Activated T-cell treated with anti-CD3 and anti-CD28 coated beads, Interleukin-2, amount 50 U/mL, for 1 hour (primary cell): ENCODE measurements around the gene RNF220.
"Not testable (repeated sequence)": the region's sequence is repeated elsewhere in the genome, so short reads cannot be mapped to it uniquely, and the experiment has no call there.

Experiments
- DNase-seq: peaks from one replicate; pipeline ENCODE4 v3.0.0-alpha.2; 2020

RNF220 gene

DNA sequence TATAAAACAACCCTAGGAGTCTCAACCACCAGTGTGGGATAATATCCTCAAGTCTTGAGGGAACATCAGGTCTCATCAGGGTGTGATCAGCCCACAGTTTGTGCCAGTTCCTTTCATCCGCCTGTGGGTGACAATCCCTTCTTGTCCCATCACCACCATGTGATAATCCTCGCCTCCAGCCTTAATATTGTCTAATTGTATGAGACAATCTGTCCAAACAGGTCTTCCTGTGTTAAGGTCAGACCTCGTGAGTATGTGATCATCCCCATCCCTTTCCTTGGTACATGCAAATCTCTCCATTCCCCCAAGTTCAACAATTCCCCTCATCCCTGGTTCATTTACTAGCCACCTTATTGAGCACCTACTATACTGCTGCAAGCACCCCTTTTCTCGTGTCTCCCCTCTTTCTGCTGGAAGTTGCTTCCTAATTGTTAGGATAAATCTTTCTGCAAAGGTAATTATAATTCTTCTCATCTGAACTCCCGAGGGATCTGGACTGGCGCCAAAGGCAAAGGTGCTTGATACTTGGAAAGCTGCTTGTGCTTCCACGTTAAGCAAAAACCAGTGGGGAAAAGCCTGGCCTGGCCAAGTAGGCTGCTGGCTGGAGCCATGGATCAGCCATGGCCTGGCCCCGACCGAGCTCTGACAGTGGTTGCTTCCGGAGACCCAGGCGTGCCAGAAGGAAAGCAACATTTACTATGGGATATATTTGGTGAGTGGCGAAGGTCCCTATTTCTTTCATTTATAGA is 92.5 kb downstream of the RNF220 start:
- no peak for DNase-seq

DNA sequence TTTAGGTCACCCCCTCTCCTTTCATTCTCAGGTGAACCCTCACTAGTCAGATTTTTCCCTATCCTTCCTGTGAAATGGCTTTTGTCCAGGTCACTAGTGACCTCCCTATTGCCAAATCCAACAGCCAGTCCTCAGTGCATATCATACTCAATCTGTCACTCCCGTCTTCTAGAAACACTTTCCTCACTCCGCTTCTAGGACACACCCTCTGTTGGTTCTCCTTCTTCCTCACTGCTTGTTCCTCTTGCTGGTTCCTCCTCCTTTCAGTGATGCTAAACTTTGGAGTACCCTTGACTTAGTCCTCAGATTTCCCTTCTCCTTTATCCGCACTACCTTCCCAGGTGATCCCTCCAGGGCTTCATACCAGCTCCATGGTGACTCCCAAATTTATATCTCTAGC is 94.3 kb downstream of the RNF220 start:
- no peak for DNase-seq

DNA sequence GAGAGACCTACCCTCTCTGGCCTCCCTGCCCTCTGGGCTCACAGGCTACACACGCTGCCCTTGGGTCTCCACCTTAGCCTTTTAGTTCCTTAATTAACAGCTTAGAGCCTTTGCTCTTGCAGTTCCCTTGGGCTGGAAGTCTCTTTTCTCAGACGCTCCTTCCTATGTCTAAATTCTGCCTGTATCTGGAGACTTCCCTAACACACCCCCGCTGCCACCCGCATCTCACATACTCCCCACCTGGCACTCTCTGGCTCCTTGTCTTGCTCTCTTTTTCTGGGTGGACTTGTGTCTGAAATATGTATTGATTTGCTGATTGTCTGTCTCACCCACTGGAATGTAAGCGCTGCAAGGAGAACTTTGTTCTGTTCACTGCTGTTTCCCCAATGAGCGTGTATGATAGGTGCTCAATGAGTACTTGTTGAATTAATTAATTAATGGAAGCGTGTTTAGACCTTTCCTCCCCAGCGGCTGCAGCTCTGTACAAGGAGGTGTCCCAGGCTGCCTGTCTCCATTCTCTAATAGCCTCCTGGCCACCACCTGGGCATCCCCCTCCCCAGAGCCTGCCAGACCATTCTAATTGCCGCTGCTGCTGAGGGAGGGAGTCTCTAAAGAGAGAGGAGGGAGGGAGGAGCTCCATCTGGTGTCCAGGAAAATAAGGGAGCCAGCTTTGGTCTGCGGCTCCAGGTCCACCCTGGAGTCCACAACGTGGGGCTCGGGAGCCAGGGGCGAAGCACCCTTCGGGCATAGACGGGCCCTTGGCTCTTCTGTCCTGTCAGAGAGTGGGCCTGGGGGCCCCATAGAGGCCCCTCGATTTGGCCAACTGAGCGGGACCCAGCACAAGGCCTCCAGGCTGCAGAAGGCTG is 95.4 kb downstream of the RNF220 start:
- no peak for DNase-seq

DNA sequence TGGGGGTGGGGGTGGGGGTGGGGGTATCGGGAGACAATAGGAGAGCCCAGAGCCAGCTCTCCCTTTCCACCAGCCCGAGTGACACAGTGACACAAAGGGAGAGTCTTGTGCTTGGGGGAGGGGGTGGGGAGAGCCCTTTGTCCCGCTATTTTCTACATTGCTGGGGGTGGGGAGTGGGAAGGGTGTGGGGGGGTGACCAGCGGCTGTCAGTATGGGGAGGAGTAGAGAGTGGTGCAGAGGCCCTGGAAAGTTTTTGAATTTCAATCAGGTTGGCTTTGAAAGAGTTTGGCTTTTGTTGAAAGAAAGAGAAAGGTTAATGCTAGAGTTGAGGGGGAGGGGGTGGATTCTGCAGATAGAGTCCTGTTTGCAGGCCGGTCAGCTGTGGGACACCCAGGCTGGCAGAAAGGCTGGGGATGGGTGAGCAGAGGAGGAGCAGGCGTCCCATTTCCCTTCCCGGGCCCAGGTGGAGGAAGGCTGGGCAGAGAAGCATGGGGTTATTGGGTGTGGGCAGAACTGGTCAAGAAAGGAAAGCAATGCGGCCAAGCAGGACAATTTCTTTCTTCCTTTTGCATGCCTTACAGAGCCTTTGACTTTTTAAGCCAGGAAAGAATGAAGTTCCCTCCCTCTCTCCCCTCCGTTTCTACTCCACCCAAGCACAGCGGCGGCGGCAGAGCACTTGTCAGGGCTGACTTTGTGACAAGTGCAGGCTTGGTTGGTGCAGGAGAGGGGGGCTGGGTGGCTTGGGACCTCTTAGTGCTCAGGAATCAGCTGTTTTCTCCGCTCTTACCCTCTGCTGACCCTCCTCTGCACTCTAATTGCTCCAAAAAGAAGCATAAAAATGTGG is 96.2 kb downstream of the RNF220 start:
- no peak for DNase-seq

DNA sequence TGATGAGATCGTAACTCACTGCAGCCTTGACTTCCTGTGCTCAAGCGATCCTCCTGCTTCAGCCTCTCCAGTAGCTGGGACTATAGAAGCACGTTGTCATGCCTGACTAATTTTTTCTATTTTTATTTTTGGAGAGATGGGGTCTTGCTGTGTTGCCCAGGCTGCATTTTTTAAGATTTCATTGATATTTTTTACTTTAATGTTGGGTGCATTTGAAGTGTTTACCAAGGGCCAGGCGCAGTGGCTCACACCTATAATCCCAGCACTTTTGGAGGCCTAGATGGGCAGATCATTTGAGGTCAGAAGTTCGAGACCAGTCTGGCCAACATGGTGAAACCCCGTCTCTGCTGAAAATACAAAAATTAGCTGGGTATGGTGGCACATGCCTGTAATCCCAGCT is 97.8 kb downstream of the RNF220 start:
- DNase-seq, result not testable (repeated sequence)

DNA sequence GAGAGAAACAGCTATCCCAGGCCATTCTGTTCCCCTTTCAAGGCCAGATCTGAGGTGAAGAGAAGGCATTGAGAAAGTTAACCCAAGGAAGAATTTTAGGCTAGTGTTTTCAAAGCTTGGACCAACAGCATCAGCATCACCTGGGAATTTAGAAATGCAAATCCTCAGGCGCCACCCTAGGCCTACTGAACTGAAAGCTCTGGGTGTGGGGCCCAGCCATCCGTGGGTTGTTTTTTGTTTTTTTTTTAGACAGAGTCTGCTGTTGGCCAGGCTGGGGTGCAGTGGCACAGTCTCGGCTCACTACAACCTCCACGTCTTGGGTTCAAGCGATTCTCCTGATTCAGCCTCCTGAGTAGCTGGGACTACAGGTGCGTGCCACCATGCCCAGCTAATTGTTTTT is 98.6 kb downstream of the RNF220 start:
- DNase-seq, result no peak

DNA sequence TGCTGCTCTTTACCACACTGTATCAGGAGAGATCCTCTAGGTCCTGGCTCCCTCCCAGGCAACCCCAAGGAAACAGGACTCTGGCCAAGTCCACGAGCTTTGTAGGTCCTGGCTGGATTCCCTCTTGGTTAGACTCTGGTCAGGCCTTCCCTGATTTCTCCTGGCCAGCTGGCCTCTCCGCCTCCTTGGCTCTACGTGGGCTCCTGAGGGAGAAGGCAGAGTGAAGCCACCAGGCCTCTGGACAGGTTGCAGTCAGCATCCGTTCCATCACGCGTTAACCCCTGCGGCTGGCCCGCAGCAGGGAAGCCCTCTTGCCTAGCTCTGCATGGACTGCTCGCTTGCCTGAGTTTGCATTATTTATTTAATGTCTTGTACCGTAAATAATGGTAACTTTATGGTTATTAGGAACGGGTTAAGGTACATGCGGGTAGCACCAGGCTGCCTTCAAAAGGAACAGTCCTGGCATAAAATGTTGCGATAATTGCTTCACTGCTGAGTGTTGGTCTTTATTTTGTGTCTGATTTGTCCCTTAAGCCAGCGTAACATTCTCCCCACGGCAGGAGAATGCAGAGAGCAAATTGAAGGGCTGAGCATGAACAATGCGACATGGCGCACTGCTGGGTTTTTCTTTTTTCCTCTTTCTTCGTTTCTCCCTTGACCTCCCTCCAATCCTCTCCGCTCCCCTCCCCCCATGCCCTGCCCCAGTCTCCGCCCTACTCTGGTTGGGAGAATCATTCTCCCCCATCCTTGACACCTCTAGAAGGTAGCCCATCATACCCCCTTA is 100.3 kb downstream of the RNF220 start:
- no peak for DNase-seq

DNA sequence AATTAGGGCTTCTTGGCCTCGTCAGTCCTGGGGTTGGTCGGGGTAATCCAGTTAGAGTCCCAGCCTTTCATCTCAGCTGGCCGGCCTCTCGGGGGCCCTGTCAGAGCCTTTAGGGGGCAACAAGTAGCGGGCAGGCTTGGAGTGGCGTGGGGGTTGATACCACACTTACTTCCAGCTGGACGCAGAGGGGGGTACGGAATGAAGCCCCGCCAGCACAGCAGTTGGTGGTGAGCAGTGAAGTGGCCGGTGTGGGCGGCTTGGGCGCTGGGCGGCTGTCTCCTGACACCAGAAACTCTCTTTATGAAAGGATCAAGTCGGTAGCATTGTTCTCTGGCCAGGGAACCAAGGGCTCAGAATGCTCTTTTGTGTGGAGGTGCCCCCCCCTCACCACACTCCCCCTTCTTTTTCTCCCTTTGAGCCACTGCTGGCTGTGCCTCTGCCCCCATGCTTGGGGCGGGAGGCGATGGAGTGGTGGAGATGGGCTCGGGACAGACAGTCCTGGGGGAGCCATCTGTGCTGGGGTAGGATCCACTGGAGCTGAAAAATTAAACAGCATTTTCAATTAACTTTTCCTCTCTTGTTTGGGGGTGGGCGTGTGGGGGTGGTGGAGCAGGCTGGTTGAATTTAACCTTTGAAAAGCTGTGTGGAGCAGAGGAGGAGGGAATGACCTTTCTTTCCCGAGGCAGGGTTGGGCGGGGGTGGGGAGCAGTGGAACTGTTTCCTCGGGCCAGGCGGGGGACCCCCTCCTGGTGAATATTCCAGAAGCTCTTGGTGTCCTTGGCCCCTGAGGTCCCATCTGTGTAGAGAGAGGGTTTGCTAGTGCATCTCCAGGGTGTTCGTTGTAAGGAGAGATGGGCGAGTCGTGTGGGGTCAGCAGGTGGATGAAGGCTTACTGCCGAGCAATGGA is 102.7 kb downstream of the RNF220 start:
- no peak for DNase-seq

DNA sequence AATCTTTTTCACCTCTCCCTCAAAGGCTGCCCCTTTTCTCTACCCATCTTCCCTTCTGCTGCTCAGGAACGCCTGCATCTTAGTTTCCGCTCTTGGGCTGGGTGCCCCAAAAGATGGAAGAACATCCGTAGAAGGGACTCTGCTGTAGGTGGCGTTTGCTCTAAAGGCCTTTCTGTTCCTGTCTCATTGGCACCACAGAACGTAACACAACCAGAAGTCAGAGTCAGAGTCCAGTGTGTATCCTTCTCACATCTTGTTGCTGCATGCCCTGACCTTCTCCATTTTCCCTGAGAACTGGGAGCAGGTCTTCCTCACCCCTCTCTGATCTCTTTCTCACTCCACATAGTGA is 103.3 kb downstream of the RNF220 start:
- no peak for DNase-seq

DNA sequence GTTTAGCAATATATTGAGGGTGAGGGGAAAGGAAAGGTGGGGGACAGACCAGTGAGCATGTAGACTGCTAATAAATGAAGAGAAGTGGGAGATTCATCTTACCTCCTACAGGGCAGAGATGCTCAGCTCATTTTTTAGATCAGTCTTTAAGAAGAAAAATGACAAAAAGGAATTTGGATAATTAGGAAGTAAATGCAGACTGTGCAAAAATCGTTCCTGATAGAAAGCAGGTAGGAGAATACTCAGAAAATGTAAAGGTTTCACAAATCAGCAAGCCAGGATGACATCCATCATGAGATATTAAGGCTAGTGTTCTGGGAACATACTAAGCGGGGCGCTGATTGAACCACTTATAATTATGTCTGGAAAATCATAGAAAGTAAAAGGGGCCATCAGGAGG is 106.3 kb downstream of the RNF220 start:
- DNase-seq, result no peak

DNA sequence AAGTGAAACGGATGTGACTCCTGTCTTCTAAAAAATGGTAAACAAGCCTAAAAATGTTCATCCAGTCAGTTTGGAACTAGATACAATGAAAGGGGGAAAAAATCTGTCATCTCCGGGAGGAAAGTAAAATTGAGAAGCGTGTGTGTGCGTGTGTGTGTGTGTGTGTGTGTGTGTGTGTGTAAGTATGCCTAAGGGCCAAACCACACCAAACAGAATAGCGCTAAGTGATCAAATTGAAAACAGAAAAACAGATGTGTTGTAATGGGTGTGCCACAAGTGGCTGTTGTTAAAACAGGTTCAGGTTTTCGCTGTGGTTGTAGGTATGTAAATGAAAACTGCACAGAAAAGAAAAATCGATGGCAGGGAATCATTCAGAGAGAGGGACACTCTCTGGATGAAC is 106.7 kb downstream of the RNF220 start:
- DNase-seq, result no peak

DNA sequence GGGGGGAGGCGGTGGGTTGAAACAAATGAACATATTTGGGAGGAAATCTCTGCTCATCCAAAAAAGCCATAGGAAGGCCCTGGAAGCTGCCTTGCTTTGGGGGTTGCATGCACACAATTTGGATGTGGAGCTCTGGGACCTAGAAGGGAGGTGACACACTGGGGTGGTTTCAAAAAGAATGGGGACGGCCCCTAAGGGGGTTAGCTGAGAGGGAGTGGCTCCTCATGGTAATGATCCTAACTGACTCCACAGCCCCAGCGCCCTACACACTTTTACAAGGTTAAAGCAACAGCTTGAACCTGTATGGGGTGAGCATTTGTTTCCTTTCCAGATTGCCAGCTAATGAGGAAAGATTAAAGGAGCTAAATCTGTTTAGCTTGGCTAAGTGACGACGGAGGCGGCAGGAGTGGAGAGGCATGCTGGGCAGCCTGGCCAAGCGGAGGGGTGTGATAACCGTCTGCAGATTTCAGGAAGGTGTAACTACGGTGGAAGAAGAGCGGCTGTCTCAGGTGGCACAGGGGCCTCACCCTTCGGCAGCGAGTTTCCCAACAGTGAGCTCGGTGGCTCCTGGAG is 107.3 kb downstream of the RNF220 start:
- no peak for DNase-seq

DNA sequence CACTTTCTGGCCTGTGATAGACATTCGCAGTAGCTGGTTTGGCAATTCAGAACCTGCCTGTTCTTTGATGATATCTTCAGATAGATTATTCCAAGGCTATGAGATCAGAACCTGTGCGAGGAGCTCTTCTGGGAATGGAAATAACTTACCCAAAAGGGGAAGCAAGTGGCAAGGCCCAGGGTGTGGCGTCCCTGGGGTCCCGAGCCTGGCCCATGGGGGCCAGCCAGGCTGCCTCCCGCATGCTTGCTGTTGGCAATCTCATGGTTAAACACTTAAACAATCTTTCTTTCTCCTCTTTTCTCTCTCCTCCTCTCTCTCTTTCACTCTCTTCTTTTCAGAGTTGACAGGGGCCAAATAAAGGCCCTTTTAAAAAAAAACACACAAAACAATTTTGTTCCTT is 108.1 kb downstream of the RNF220 start:
- DNase-seq, result no peak

DNA sequence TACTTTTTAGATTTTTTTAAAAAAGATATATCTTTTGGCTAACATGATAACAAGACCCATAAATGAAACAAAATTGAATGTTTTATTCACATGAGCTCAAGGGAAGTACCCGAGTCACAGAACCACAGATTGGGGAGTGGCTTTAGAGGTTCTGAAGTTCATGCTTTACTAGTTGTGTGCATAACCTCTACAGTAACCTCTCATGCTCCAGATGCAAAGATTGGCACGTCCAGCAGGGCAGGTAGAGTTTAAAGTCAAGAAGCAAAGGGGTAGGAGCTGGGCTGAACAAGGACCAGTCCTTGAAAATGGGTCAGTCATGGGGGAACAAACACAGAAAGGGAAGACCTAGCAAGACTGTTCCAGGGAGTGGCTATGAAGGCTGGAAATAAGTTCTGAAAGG is 109.6 kb downstream of the RNF220 start:
- no peak for DNase-seq

DNA sequence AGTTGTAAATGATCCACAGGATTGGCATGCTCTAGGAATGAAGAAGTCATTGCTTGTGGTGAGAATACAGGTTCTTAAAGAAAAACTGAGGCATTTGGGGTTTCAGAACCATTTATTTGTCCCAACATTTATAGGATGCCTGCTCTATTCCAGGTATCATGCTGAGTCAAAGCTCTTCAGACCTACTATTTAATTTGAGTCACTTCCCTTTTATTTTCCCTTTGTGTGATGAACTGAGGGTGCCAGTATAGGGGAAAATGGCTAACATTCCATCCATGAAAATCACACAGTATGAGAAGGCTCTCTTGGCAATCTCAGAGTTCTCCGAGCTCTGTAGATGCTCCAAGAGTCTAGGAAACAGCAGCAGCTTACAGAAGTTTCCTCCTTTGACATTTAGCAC is 110.4 kb downstream of the RNF220 start:
- no peak for DNase-seq

DNA sequence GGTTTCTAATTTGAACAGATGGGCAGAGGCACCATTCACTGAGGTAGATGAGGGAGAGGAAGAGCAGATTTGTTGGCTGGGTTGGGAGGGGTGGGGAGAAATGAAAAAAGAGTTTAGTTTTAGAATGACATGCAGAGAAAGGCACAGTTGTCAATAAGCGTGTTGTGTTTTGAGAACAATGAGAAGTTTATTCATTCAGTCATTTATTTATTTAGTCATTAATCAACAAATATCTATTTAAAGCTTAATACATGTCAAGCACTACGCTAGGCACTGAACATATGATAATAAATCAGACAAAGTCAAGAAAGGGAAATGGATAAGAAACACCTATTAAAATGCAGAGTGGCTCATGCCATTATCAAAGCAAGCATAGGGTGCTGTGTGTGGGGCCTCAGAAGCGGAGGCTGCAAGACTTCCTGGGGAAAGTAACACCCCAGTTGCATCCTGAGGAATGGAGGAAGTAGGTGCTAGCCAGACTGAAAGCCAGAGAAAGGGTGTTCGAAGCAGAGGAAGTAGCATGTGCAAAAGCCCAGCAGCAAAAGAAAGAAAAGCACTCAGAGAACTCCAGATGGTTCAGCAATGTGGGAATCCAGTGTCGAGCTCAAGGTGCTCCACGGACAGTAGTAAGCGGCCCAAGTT is 114.1 kb downstream of the RNF220 start:
- DNase-seq, result no peak

DNA sequence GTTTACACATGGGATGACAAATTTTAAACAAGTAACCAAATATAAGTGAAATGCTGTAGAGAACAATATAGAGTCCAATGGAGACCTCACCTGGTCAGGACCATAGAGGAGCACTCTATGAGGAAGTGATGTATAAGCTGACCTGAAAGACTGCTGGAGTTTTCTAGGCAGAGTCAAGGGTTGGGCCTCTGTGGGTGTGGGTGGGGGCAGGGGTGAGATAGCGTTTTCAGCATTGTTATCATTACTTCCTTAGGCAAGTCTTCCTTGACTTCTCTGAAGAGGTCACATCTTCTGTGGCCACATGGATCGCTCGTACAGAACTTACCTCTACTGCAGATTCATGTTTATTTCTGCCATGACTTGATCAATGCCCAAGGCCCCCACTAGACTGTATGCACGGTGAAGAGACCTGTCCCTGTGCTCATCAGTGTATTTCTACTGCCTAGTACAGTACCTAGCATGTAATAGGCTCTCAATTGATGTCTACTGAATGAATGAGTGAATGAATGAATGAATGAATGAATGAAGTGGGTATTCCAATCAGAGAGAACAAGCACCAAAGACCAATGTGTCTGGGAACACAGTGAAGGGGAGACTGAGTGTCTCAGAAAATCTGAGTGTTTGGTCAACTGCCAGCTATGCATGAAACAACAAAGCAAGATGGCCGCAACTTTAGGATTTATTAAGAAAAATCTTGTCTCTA is 116.5 kb downstream of the RNF220 start:
- no peak for DNase-seq

DNA sequence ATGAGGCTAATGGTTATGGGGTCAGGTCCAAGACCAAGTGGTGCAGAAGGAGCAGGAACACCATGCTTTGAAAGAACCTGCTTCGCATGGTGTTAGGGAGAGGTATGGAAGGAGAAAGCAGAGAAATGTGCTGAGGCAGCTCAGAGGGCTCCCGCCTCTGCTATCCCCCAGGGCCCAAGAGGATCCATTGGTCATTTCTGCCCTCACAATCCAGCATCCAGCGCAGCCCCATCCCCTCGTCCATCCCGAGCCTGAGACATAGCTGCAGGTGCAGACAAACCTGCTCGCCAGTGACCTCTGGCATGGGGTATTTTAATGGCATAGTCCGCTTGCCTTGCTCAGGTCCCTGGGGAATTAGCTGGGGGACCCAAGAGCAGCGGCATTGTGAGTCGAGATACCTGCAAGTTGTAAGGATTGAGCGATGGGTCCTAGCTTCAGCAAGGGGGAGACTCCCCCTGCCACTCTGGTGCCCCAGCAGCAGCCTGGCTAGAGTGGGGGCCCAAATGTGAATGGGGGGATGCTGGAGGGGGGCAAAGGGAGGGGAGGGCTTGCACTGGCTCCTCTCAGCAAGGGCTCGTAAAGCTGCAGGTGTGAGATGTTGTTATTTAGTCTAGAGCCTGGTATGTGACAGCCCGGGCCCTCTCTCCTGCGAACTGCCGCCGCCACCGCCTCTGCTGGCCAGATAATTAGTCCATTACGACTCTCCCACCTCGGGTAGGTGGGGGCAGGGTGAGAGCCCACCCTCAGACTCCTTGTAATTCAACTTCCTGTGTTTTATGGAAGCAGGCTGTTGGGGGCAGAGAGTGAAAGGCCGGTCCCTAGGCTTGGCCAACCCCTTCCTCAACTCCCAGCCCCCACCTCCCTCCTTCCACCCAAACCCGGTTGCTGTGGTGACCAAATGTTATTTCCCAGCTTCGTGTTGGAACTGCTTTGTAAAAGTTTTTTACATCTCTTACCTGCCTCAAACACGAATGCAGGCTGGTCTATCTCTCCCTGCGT is 118.8 kb downstream of the RNF220 start:
- no peak for DNase-seq
